ENCODE measurements around the gene RIPOR1.

DNA sequence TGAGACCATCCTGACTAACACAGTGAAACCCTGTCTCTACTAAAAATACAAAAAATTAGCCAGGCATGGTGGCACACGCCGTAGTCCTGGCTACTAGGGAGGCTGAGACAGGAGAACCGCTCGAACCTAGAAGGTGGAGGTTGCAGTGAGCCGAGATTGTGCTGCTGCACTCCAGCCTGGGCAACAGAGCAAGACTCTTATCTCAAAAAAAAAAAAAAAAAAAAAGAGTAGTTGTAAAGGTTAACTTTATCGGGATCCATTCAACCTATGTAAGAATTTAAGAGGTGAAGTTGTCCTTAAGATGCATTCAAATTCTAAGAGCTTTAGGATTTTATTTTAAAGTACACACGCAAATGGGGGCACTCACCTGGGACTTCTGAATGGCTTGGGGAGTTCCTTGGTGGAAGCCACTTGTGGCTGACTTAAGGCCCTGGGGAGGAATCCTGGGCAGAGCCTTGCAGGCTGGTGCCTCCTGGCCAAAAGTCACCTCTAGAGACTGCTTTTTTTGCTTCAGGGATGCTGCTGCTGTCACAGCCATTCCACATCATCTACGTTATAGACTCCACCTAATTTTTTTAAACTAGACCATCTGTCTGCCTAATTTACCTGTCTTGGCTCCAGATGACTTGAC, 37.0 kb downstream of the RIPOR1 start:
- TF ChIP-seq EZH2 (IDR thresholded peaks at IDR 0.05; ENCODE audit: insufficient read depth, poor library complexity, severe bottlenecking), result no peak
- no peak for TF ChIP-seq EZH2phosphoT487 (IDR thresholded peaks at IDR 0.05; ENCODE audit: insufficient read depth, low read depth)

Measured in GM23248 (cell line).